Gastrocnemius medialis (tissue), 4 donors: ENCODE measurements around the gene IGSF9.

Experiments
- CTCF ChIP-seq, 5 experiments: fragments of 450-650 bp in 3 of 5; fragments of 200-600 bp in 2 of 5; sonication (generic) in 2 of 5; IDR thresholded peaks in 4 of 5; conservative IDR thresholded peaks in 1 of 5; 1 replicate in 4 of 5; 2 replicates in 1 of 5; pipeline ENCODE4 v1.5.1; 2016 to 2019; ENCODE audit warnings: antibody characterized with exemption in 5 of 5, mild to moderate bottlenecking in 3 of 5, moderate library complexity in 3 of 5
- POLR2A ChIP-seq, 2 donors: fragments of 450-650 bp; IDR thresholded peaks; one replicate each; pipeline ENCODE4 v1.6.1; 2017; ENCODE audit warnings: antibody characterized with exemption in 2 of 2, mild to moderate bottlenecking in 2 of 2, moderate library complexity in 2 of 2

GRCh38 chr1:159974350-159974965, 29.0 kb upstream of the IGSF9 start:
- TF ChIP-seq CTCF (IDR thresholded peaks at IDR 0.05 in 4 of 5, conservative IDR thresholded peaks at IDR 0.05 in 1 of 5), result no peak
- no peak for TF ChIP-seq POLR2A (IDR thresholded peaks at IDR 0.05)
